ENCODE measurements around the gene SSPN.

Gene SSPN

GRCh38 chr12:26187014-26187798, 8.2 kb upstream of the SSPN start:
- DNase-seq = no peak

GRCh38 chr12:26188127-26188526, 7.2 kb upstream of the SSPN start:
- peak; percentile 92 for DNase-seq

- DNase-seq = peak; percentile 11
Measured at GRCh38 chr12:26188641-26189040, 6.7 kb upstream of the SSPN start.

DNA sequence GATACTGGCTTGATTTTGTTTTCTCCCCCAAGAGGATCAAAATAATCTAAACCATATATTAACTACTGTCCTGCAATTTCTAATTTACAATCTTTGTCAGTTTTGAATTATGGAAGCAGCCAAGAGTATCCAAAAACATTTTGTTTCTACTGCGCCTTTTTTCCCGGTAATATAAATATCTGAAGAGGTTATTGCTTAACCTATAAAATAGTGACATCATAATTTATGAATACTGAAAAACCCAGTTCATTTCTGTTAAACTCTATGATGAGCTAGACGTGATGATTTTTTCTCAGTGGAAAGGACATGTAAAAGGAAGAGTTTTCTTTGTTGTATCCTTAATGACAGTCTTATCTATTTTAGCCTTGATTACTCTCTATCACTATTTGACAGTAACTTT, 3.2 kb upstream of the SSPN start:
- no peak for DNase-seq

GRCh38 chr12:26193539-26193938, 1.8 kb upstream of the SSPN start:
- DNase-seq = no peak

GRCh38 chr12:26195641-26196420, 458 bp downstream of the SSPN start:
- peak; percentile 46 for DNase-seq

DNA sequence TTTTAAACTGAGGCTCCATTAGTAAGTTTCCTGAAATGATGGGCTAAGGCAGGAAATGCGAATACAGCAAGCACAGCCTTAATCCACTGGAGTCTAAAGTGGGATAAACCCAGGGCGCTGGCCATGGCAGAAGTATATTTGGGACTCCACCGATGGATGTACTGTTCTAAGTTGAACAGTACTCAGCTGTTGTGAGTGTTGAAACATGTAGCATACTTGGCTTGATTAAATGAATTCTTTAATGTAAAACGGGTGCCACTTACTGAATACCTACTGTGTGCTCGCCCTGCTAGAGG, 996 bp downstream of the SSPN start:
- no peak for DNase-seq

- DNase-seq = no peak
Measured at GRCh38 chr12:26197832-26198231, 2.5 kb downstream of the SSPN start.

- peak; percentile 76 for DNase-seq
Measured at GRCh38 chr12:26198742-26199141, 3.4 kb downstream of the SSPN start.

GRCh38 chr12:26203167-26203780, 7.9 kb downstream of the SSPN start:
- no peak for DNase-seq

- DNase-seq = no peak
Measured at GRCh38 chr12:26204612-26205289, 9.4 kb downstream of the SSPN start.

GRCh38 chr12:26205298-26205697, 9.9 kb downstream of the SSPN start:
- no peak for DNase-seq

- no peak for DNase-seq
Measured at GRCh38 chr12:26205941-26206340, 10.6 kb downstream of the SSPN start.

DNA sequence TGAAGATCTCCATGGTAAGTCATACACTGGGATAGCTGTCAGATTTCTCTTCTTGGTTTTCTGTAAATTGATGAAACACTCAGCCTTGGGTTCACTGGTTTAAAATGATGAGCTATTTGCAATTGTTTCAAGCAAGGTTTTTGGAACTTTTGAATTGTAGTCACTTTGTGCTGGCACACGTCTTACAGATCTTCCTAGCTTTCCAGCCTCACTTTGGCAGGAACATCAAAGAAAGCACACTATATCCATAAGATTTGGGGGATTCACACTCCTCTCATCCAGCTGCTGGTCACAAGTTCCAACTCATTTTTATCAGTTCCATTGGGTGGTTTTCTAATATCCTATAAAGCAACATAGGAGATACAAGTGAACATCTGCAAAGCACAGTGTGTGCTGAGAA, 16.0 kb downstream of the SSPN start:
- no peak for DNase-seq

DNA sequence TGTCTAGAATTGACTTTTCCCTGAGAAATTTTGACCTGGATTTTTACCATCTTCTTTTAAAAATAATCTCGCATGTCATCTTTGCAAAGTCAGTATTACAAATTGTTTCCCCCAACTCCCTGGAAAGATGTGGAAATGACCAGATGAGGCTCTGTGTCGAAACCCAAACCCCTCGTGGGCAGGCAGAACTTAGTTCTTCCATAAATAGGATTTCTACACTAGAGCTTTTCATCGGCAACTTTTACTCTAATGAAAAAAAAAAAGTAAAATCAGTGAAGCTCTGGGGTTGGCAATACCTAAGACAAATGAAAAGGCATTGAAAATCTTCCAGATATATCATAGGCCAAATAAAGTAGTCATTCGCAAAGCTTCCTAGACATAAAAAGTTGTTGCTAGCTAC, 17.0 kb downstream of the SSPN start:
- DNase-seq = no peak

- DNase-seq = no peak
Measured at GRCh38 chr12:26212988-26213387, 17.6 kb downstream of the SSPN start.

DNA sequence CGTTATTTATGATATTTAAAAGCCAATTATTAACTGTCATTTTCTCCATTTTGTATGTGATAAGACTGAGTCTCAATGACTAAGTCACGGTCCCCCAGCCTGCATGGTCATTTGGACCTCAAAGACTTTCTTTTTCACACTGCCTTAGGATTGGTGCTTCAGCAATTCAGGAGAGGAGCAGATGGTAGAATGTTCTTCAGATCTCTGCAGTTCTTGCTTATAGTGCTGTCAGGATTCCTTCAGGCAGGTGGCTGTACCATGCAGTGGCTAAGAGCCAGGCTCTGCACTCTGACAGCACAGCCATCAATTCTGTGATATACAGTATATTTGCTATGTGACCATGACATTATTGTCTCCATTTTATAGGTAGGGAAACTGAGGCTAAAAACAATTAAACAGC, 18.7 kb downstream of the SSPN start:
- DNase-seq = no peak

DNA sequence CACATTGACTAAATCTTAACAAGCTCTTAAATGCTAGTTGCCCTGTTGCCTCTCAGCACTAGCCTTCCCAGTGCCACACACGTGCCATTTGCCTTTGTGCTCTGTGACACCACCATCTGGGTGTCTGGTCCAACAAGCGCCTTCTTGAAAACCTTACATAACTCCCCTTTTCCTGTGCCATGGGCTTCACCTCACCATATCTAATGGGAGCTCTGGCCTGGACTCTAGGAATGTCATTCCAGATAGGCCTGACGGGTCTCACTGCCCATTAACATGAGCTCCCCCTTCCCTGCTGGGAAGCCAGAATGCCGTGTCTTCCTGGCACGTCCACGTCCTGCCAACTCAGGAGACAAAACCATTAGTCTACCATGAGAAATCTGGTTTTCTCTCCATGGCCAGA, 24.4 kb downstream of the SSPN start:
- DNase-seq = no peak

DNA sequence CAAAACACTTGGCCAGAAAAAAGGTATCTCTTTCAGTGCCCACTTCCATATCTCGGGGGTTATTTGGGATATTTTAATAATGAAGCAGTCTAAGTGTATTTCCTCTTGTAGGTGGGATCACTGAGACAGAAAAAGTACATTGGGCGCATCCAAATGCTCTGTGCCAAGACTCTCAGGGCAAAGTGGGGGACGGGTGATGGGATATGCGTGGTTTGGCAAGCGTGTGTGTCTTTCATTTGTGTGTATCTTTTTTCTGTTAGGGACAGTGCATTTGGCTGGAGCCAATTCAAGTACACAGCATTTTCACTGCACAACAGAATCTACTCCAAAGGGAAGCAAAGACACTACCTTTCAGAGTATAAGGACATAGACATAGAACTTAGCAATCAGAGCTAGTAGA, 29.3 kb downstream of the SSPN start:
- DNase-seq = no peak

GRCh38 chr12:26226122-26226521, 30.7 kb downstream of the SSPN start:
- DNase-seq = no peak

DNA sequence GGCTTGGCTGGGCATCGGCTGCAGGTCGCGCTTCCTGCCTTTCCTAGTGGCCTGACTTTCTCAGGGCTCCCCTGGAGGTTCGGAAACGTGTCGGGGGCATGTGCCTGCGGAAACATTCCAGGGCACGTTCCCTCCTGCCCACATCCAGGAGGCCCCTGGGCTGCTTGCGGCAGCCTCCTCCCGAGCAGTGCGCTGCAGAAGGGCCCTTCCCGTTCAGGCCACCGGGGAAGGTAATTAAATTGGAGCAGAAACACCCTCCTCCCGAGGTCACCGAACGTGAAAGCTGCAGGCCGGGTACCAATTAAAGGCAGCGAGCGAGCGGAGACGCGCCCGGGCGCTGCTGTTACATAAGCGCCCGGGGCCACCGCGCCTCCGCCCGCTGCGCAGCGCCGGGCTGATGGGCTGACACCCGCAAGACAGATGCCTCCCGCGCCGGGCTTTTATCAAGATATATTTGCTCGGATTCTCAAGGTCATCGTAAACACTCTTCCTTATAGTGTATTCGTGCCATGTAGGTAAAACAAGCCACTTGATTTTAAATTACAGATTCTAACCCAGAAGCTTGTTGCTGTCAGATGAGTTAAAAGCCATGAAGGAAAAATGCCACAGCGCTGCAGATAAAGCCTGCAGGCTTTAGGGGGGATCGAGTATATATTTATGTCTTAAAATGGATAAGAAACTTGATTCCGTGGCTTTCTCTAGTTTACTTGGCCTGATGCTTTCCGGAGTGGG, 31.4 kb downstream of the SSPN start:
- peak; percentile 27 for DNase-seq

- no peak for DNase-seq
Measured at GRCh38 chr12:26227361-26227745, 32.0 kb downstream of the SSPN start.

GRCh38 chr12:26229910-26230309, 34.5 kb downstream of the SSPN start:
- no peak for DNase-seq
